T-helper 1 cell treated with Interleukin-12 subunit alpha and Interleukin-12 subunit beta and Interleukin-4 antibody, amounts not matched to agents 30 μg/mL and 1 μg/mL, for 36 hours (primary cell): Measurements from ENCODE around the gene ADARB1.

ENCODE experiments used
- H3K27ac Mint-ChIP-seq: one replicate; pipeline ENCODE4 v1.8.0; 2021; ENCODE audit warnings: mild to moderate bottlenecking, mixed read lengths
- H3K27me3 Mint-ChIP-seq: one replicate; pipeline ENCODE4 v1.8.0; 2021; ENCODE audit warnings: low read depth, mixed read lengths
- H3K36me3 Mint-ChIP-seq: one replicate; pipeline ENCODE4 v1.8.0; 2021; ENCODE audit warnings: low read depth, mixed read lengths
- H3K4me1 Mint-ChIP-seq: one replicate; pipeline ENCODE4 v1.8.0; 2021; ENCODE audit warnings: low read depth, mixed read lengths
- H3K4me3 Mint-ChIP-seq: one replicate; pipeline ENCODE4 v1.8.0; 2021; ENCODE audit warnings: mild to moderate bottlenecking, moderate library complexity, mixed read lengths
- H3K9me3 Mint-ChIP-seq: one replicate; pipeline ENCODE4 v1.8.0; 2021; ENCODE audit warnings: mixed read lengths

ADARB1 gene

DNA sequence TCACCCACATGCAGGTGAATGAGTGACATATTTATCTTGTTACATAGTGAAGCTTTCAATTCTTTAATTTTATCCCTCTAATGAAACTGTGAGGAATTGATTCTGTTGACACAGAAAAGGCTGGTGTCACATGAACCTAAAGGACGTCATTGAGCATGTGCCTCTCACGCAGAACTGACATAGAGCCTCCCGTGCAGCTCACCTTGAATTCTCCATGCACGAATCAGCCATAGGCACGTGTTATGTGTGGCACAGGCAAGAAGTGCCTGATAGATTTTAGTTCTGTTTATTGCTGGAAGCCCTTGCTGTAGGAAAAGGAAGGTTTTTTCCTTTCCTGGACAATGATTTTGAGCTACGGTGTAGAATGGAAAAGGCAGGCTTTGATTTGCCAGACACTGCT, 11.3 kb downstream of the ADARB1 start:
- Mint-ChIP-seq H3K4me1 (peaks cover 70% of the 10 kb centered on the region), H3K27ac (no peak overlapping the region), H3K9me3 (no peaks in the 10 kb centered on the region), H3K4me3 (no peak overlapping the region), H3K36me3 (peaks cover 17% of the 10 kb centered on the region), H3K27me3 (no peaks in the 10 kb centered on the region)

DNA sequence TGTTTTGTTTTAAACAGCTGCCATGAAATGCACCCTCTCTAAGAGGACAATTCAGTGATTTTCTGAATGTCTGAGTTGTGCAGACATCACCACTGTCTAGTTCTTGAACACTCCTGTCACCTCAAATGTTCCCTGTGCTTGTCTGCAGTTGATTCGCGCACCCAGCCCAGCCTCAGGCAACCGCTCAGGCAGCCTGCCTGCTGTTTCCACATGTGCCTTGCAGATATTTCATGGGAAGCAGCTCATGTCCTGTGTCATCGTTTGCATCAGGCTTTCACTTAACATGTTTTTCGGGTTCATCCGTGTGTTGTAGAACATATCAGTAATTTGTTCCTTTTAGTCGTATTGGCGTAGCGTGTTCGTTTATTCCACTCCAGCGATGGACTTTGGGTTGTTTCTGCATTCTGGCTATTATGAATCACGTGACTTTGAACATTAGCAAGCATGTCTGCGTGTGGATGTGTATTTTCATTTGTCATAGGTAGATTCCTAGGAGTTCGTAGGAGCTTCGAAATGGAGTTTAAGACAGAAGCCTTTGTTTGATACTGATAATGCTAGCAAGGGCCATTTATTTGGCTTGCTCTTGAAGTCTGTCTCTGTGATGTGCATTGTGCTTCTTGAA, 12.1 kb downstream of the ADARB1 start:
- H3K4me3 Mint-ChIP-seq = no peak overlapping the region
- H3K27ac Mint-ChIP-seq = peak overlapping the region; percentile 39
- H3K36me3 Mint-ChIP-seq = peaks cover 14% of the 10 kb centered on the region
- no peaks in the 10 kb centered on the region for H3K9me3 Mint-ChIP-seq
- no peaks in the 10 kb centered on the region for H3K27me3 Mint-ChIP-seq
- peaks cover 63% of the 10 kb centered on the region for H3K4me1 Mint-ChIP-seq

DNA sequence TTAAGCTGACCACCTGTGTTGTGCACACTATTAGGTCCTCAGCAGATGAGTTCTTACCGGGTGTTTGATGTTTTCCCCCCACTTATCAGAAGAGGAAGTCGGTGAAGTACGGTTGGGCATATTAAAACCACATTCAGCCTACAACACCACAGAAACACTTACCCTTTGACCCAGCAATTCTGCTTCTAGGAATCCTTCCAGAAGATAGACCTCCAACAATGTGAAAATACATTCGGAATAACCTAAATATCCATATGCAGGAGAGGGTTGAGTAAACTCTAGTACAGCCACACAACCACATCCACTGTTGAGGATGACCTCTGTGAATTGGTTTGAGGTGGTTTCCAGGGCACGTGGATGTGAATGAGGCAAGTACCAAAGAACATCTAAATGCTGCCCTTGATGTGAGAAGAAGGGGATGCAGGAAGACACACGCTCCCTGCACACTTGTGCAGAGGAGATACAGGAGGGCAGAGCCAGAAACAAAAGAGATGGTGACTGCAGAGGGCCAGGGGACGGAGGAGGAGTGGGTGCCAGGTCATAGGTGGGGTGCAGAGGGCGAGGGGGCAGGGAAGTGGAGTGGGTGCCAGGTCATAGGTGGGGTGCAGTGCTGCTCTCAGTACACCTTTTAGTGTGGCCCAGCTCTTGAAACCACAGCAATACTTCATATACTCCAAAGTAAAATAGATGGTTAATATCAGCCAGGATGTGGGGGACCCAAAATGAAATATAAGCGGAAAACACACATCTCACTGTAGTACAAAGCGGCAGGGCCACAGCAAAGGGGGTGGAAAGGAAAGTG, 12.8 kb downstream of the ADARB1 start:
- peaks cover 57% of the 10 kb centered on the region for H3K4me1 Mint-ChIP-seq
- peaks cover 11% of the 10 kb centered on the region for H3K36me3 Mint-ChIP-seq
- H3K27ac Mint-ChIP-seq = peak overlapping the region; percentile 76
- H3K9me3 Mint-ChIP-seq = no peaks in the 10 kb centered on the region
- H3K4me3 Mint-ChIP-seq = peak overlapping the region; percentile 79
- H3K27me3 Mint-ChIP-seq = no peaks in the 10 kb centered on the region

DNA sequence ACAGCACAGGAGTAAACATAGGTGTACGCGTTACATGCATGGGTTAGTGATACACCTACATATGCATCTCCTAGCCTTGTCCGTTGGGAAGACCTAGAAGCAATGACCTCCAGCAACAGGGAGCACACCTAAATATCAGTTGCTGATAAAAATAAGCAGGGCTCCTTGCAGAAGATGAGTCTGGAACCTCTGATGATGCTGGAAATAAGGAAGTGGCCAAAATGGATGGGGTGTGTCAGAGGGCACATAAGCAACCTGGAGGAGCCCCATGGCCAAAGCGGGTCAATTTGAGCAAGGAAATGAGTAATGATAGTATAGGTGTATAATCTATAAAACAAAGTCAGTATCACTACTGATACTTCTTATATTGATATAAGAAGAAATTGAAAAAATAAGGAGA, 13.7 kb downstream of the ADARB1 start:
- Mint-ChIP-seq H3K4me1 (peaks cover 48% of the 10 kb centered on the region), H3K27me3 (no peaks in the 10 kb centered on the region), H3K4me3 (no peak overlapping the region), H3K9me3 (no peaks in the 10 kb centered on the region), H3K27ac (no peak overlapping the region), H3K36me3 (peaks cover 8% of the 10 kb centered on the region)

DNA sequence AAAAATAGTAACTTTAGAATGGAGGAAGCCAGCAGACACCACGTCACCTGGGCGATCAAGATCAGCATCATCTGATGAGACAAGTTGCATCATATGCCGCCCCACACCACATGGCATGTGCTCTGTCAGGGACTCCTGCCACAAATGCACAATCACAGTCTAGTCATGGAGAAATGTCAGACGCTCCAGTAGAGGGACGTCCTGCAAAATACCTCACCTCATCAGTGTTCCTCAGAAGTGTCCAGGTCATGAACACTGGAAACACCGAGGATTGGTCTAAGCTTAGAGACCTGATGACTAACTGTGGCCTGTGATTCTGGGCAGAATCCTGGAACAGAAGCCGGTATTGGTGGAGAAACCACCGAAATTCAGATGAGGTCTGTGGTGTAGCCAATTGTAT, 14.3 kb downstream of the ADARB1 start:
- no peaks in the 10 kb centered on the region for H3K27me3 Mint-ChIP-seq

DNA sequence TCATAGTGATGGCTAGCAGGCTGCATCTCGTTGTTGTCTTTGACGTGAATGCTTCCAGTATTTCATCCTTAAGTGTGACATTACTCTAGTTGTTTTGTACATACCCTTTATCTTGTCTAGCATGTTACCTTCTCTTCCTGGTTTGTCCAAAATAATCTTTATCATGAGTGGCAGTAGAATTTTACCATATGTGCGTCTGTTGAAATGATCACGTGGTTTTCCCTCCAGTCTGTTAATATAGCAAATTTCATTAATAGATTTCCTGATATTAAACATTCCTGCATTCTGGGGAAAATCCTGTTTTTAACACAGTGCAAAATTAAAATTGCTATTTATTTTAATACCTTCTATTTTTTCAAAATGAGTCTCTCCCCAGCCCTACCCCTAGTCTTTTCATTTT, 15.6 kb downstream of the ADARB1 start:
- Mint-ChIP-seq H3K27ac (no peak overlapping the region), H3K4me3 (no peak overlapping the region), H3K27me3 (no peaks in the 10 kb centered on the region), H3K9me3 (no peaks in the 10 kb centered on the region), H3K36me3 (peaks cover 8% of the 10 kb centered on the region), H3K4me1 (peaks cover 38% of the 10 kb centered on the region)

More for the DNA sequence above, 14.3 kb downstream of the ADARB1 start:
- Mint-ChIP-seq H3K9me3 (no peaks in the 10 kb centered on the region), H3K36me3 (peaks cover 8% of the 10 kb centered on the region), H3K4me3 (no peak overlapping the region), H3K27ac (no peak overlapping the region), H3K4me1 (peaks cover 48% of the 10 kb centered on the region)

DNA sequence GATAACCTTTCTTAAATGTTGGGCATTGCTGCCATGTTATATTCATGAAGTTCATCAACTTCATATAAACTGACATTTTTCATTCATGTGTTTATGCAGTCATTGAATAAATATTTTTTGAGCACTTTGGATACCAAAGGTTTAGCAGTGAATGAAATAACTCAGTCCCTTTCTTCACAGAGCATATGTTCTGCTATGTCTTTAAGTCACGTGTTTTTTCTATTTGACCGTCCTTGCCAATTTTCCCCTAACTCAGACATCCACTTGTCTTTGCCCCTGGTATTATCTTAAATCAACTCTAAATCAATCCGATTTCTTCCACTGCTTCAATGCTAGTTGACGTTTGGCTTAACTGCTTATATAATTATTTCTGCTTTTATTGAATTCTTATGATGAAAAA, 16.6 kb downstream of the ADARB1 start:
- H3K9me3 Mint-ChIP-seq = no peaks in the 10 kb centered on the region
- no peaks in the 10 kb centered on the region for H3K27me3 Mint-ChIP-seq
- peaks cover 30% of the 10 kb centered on the region for H3K4me1 Mint-ChIP-seq
- H3K4me3 Mint-ChIP-seq = no peak overlapping the region
- no peak overlapping the region for H3K27ac Mint-ChIP-seq
- peaks cover 6% of the 10 kb centered on the region for H3K36me3 Mint-ChIP-seq

DNA sequence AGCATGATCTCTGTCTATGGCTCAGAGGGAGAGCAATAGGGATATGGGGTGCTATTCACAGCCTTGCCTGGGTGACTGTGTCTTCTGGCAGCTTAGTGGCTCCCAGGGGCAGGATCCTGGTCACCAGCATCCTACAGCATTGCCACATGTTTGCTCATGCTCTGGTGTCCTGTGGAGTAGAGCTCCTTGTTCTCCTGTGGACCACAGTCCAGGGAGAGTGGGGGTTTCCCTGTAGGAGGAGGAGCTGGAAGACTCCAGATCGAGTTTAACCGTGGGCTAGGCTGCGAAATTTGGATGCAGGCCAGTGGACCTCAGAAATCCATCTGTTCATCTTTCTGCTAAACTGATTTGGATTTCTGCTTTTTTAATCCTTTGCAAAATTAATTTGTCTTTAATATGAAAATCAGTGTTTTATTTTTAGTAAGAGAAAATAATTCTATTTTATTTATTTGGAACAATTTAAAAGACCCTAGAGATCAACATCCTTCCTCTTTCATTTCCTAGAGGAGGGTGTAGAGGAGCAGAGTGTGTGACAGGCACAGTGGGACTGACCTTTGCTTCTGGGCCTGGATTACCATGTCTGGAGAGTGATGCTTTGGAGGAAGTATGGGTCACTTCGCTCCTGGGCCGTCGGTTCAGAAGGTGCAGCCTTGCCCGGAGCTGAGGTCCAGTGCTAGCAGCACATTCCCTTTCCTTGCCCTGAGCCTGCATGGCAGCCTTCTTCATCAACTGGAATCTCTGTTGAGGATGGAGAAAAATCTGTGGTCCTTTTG, 17.4 kb downstream of the ADARB1 start:
- Mint-ChIP-seq H3K36me3 (peaks cover 6% of the 10 kb centered on the region), H3K27ac (no peak overlapping the region), H3K27me3 (no peaks in the 10 kb centered on the region), H3K4me1 (peaks cover 22% of the 10 kb centered on the region), H3K9me3 (no peaks in the 10 kb centered on the region), H3K4me3 (no peak overlapping the region)

DNA sequence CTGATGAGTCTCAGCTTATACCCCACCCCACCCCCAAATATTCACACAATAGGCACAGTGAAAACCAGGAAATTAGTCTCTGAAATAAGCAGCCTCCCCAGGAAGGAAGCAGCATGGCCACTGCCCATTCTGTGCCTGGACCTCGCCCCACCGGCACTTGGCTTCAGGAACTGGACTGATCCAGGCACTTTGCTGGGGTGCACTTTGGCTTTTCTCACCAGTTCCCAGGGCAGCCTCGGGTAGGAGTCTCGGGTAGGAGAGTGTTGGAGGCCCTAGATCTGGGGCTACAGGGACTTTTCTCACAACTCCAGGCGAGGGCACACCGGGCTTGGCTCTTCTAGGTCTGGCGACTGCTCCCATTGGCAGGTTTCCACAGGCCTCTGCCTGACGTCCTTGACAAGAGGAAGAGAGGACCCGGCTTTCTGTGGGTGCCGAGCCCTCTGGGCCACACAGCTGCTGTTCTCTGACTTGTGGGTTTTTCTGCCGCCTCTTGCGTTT, 18.7 kb downstream of the ADARB1 start:
- Mint-ChIP-seq H3K36me3 (peaks cover 2% of the 10 kb centered on the region), H3K9me3 (no peaks in the 10 kb centered on the region), H3K4me1 (peaks cover 13% of the 10 kb centered on the region), H3K27me3 (no peaks in the 10 kb centered on the region), H3K4me3 (no peak overlapping the region), H3K27ac (no peak overlapping the region)

DNA sequence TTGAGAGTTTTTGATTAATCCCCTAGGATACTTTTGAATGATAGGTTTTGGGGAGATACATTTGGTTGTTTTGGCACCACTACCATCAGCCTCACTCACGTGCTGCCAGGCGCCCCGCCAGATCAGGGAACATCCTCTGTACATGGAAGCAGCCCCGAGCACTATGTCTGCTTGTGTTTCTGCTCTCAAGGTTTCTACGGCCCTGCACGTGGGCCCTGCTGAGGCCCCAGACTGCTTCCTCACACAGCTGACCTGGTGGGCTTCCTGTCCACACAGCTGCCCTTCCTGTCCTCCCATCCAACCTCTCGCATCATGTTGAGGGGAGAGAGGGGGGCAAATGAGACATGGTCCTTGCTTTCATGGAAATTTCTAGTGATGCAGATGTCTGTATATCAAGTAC, 20.0 kb downstream of the ADARB1 start:
- Mint-ChIP-seq H3K4me3 (no peak overlapping the region), H3K9me3 (no peaks in the 10 kb centered on the region), H3K27me3 (no peaks in the 10 kb centered on the region), H3K36me3 (peaks cover 2% of the 10 kb centered on the region), H3K4me1 (peaks cover 14% of the 10 kb centered on the region), H3K27ac (no peak overlapping the region)

DNA sequence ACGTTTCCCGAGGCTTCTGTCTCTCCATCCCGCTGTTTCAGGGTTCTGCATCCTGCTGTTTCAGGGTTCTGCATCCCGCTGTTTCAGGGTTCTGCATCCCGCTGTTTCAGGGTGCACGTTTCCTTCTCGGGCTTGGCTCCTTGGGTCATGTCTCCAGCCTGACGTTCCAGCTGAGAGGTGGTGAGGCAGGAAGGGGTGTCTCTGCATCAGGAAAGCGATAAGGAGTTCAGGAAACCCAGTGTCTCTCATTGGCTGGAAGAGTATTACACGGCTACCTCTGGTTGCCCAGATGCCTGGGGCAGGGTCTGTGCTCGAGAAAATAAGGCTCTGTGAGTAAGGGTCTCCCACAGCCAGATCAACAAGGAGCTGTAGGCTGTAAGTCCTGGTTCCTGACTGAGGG, 21.1 kb downstream of the ADARB1 start:
- Mint-ChIP-seq H3K27ac (no peak overlapping the region), H3K27me3 (no peaks in the 10 kb centered on the region), H3K4me1 (peaks cover 11% of the 10 kb centered on the region), H3K36me3 (no peaks in the 10 kb centered on the region), H3K4me3 (no peak overlapping the region), H3K9me3 (no peaks in the 10 kb centered on the region)

DNA sequence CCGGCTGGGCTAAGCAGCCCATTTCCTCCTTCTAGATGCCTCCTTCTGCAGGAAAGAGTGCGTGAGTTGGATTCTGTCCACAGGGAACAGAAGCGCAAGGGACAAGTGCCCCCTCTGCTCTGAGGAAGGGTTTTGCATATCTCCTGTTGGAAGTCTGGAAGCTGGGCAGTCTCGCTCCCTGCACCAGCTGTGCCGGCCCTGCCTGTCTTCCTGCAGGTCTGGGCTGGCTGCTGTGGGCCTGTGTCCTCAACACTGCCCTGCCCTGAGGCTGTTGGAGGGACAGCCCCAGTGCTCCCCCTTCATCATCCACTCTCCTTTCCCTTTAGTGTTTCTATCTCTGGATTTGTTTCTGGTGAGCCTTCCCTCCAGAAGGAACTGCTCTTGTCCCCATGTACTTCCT, 21.8 kb downstream of the ADARB1 start:
- Mint-ChIP-seq H3K27me3 (no peaks in the 10 kb centered on the region), H3K36me3 (no peaks in the 10 kb centered on the region), H3K27ac (no peak overlapping the region), H3K4me1 (peaks cover 11% of the 10 kb centered on the region), H3K4me3 (no peak overlapping the region), H3K9me3 (no peaks in the 10 kb centered on the region)

DNA sequence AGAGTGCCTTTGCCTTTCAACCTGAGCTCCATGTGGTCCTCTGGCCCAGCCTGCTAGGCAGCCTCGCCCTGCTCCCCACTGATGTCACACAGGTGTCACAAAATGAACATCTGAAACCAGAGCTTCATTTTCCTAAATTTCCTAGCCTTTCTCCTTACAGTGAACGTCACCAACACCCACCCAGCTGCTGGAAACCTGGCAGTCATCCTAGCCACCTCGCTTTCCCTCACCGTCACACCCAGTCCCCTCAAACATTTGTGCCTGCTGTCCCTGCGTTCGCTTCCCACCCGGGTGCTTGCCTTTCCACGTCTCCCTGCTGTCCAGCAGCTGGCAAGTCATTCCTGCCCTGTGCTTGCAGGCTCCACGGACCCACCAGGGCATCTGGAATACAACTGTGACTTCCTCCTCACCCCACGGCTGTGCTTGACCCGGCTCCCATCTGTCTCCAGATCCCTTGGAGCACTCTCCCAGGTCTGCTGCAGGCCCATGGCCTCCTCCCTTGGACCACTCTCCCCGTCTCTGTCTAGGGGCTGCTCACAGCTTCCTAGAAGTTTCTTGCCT, 23.5 kb downstream of the ADARB1 start:
- no peaks in the 10 kb centered on the region for H3K36me3 Mint-ChIP-seq
- H3K27ac Mint-ChIP-seq = no peak overlapping the region
- H3K27me3 Mint-ChIP-seq = no peaks in the 10 kb centered on the region
- no peak overlapping the region for H3K4me3 Mint-ChIP-seq
- peaks cover 20% of the 10 kb centered on the region for H3K4me1 Mint-ChIP-seq
- no peaks in the 10 kb centered on the region for H3K9me3 Mint-ChIP-seq

DNA sequence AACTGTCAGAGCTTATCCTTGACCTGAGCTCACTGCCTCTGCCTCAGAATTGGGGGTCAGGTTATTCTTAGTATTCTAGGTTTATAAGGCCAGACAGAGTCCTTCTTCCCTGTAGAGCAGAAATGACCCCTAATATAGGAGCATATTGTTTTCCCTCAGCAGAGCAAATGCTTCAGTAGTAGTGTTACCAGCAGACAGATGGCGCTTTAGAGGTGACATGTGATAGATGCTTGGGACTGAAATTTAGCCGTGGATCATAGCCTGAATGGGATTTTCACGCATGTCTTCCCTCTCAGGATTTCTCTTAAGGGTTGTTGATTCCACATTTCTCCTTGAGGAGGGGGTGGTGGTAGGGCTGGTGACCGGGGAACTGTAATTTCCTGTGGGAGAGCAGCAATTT, 24.5 kb downstream of the ADARB1 start:
- H3K27ac Mint-ChIP-seq = no peak overlapping the region
- H3K4me3 Mint-ChIP-seq = no peak overlapping the region
- peaks cover 23% of the 10 kb centered on the region for H3K4me1 Mint-ChIP-seq
- H3K9me3 Mint-ChIP-seq = no peaks in the 10 kb centered on the region
- H3K36me3 Mint-ChIP-seq = no peaks in the 10 kb centered on the region
- H3K27me3 Mint-ChIP-seq = no peaks in the 10 kb centered on the region
